ENCODE results near the gene CCDC91. TPM values are rescaled to one million over a fixed set of nuclear protein-coding genes. Genes with fewer than 3 reads are reported as not detected.

CCDC91 gene
- polyA plus RNA-seq, 2 of the 4 experiments (the other 2 are of a cell fraction), result 26.0 to 48.1 TPM

DNA sequence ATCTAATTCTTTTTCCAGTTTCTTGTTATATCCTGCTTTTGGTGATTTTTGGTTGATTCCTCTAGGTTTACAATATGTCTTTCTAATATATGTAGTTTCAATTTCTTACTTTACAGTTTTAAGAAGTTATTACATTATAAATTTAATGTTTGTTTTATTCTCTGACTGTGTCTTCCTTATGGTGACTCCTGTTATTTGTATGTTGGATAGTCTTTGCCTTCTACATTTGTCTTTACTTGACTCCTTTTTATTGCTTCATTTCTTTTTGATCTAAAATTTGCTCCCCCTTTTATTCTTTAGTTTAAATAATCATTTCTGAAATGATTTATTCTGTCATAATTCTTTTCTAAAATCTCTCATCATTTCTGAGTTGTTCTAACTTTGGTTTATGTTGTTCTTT is 125.8 kb downstream of the CCDC91 start:
- ChIA-PET POLR2A (no interaction called here), CTCF (no interaction called here)
- Histone ChIP-seq H3K9me3 (peaks cover 8% of the 10 kb centered on the region; the same call in 2 of the 3 replicates), H3K4me2 (no peak overlapping the region), H3K4me1 (0 out of 3 replicates have a peak, but pooled peaks cover 3% of the 10 kb centered on the region), H3K27ac (no peak overlapping the region), H3K4me3 (no peak overlapping the region)
- TF ChIP-seq HEYL (CRISPR knock-in tag; IDR thresholded peaks at IDR 0.05) (no peak), RARB (CRISPR knock-in tag; IDR thresholded peaks at IDR 0.05) (no peak), TP53 (CRISPR knock-in tag; IDR thresholded peaks at IDR 0.05) (no peak), CHD4 (IDR thresholded peaks at IDR 0.05; ENCODE audit: borderline replicate concordance) (no peak), JUNB (IDR thresholded peaks at IDR 0.05) (no peak), POLR2AphosphoS2 (conservative IDR thresholded peaks at IDR 0.05; ENCODE audit: low read length) (no peak), SMC3 (IDR thresholded peaks at IDR 0.05) (no peak), EHMT2 (IDR thresholded peaks at IDR 0.05; ENCODE audit: low read depth) (no peak), MYC (IDR thresholded peaks at IDR 0.05; ENCODE audit: borderline replicate concordance, low read length) (no peak)
- TF ChIP-seq, protein P1, sequence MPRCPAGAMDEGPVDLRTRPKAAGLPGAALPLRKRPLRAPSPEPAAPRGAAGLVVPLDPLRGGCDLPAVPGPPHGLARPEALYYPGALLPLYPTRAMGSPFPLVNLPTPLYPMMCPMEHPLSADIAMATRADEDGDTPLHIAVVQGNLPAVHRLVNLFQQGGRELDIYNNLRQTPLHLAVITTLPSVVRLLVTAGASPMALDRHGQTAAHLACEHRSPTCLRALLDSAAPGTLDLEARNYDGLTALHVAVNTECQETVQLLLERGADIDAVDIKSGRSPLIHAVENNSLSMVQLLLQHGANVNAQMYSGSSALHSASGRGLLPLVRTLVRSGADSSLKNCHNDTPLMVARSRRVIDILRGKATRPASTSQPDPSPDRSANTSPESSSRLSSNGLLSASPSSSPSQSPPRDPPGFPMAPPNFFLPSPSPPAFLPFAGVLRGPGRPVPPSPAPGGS (IDR thresholded peaks at IDR 0.05), result no peak
- DNase-seq (ENCODE audit: low read depth in 1 of 2, low spot score in 1 of 2), result peak in 1 of 2 experiments; percentile 21
- no peak for ATAC-seq
- FAIRE-seq, result no peak

DNA sequence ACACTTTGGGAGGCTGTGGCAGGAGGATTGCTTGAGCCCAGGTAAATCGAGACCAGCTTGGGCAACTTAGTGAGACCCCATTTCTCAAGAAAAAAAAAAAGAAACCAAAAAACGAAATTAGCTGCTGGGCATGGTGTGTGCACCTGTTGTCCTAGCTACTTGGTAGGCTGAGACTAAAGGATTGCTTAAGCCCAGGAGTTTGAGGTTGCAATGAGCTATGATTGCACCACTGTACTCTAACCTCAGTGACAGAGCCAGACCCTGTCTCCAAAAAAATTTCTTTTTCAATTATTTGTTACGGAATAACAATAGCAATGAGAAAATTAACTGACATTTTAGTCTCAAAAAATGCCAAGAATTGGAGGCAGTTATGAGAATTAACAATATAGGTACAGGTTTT is 128.0 kb downstream of the CCDC91 start:
- TF ChIP-seq ZFP36 (IDR thresholded peaks at IDR 0.05; ENCODE audit: borderline replicate concordance, partially characterized antibody), result no peak
- TF ChIP-seq RARB (CRISPR knock-in tag; IDR thresholded peaks at IDR 0.05), result no peak
- no peak for TF ChIP-seq CBX2 (IDR thresholded peaks at IDR 0.05; ENCODE audit: borderline replicate concordance, low read depth)
- TF ChIP-seq, protein P2, sequence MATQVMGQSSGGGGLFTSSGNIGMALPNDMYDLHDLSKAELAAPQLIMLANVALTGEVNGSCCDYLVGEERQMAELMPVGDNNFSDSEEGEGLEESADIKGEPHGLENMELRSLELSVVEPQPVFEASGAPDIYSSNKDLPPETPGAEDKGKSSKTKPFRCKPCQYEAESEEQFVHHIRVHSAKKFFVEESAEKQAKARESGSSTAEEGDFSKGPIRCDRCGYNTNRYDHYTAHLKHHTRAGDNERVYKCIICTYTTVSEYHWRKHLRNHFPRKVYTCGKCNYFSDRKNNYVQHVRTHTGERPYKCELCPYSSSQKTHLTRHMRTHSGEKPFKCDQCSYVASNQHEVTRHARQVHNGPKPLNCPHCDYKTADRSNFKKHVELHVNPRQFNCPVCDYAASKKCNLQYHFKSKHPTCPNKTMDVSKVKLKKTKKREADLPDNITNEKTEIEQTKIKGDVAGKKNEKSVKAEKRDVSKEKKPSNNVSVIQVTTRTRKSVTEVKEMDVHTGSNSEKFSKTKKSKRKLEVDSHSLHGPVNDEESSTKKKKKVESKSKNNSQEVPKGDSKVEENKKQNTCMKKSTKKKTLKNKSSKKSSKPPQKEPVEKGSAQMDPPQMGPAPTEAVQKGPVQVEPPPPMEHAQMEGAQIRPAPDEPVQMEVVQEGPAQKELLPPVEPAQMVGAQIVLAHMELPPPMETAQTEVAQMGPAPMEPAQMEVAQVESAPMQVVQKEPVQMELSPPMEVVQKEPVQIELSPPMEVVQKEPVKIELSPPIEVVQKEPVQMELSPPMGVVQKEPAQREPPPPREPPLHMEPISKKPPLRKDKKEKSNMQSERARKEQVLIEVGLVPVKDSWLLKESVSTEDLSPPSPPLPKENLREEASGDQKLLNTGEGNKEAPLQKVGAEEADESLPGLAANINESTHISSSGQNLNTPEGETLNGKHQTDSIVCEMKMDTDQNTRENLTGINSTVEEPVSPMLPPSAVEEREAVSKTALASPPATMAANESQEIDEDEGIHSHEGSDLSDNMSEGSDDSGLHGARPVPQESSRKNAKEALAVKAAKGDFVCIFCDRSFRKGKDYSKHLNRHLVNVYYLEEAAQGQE (IDR thresholded peaks at IDR 0.05), result no peak
- TF ChIP-seq JUN (IDR thresholded peaks at IDR 0.05), result no peak
- no peak for TF ChIP-seq HOXA7 (CRISPR knock-in tag; IDR thresholded peaks at IDR 0.05)
- TF ChIP-seq ATOH8 (CRISPR knock-in tag; IDR thresholded peaks at IDR 0.05; ENCODE audit: low read depth), result no peak
- TF ChIP-seq KDM1A (IDR thresholded peaks at IDR 0.05; ENCODE audit: low read depth), result no peak
- TF ChIP-seq ELK1 (IDR thresholded peaks at IDR 0.05; ENCODE audit: low read depth, low read length), result no peak
- TF ChIP-seq EHF (CRISPR knock-in tag; IDR thresholded peaks at IDR 0.05), result no peak
- no peak for DNase-seq (ENCODE audit: low read depth in 1 of 2, low spot score in 1 of 2)
- ChIA-PET POLR2A (no interaction called here), CTCF (interaction anchor here (0.6 kb wide), 1 partner anchor 203 kb away, joined by 3 read pairs; no protein-coding TSS in a partner anchor)
- 37% methylated on average over 3 of the region's 3 CpGs for WGBS (ENCODE audit: missing lambda C conversion rate)
- FAIRE-seq, result no peak
- Histone ChIP-seq H3K4me3 (no peak overlapping the region), H3K27ac (no peak overlapping the region), H3K9me3 (peaks cover 8% of the 10 kb centered on the region; the same call in 2 of the 3 replicates), H3K4me1 (peaks cover 3% of the 10 kb centered on the region; the same call in 1 of the 3 replicates), H3K4me2 (no peak overlapping the region)
- no peak for ATAC-seq

Measured in A549 (cell line).